Kidney (tissue), 14 donors: ENCODE data around the gene CPEB4. TPM values are rescaled to one million over a fixed set of nuclear protein-coding genes. Genes with fewer than 3 reads are reported as not detected.
A peak's percentile ranks its signal among the peaks of the same experiment; 100 is the strongest.

Experiments used
- DNase-seq, 5 donors: peaks; one replicate each; pipeline ENCODE4 v3.0.0-alpha.2; 2013 to 2020
- FAIRE-seq: peaks from 2 replicates; lab custom pipeline; 2012; peaks lifted over from hg19 to GRCh38; lab: Jason Lieb, UNC
- H3K27ac ChIP-seq, 2 donors: one replicate each; pipeline ENCODE4 v1.7.0; 2013; ENCODE audit warnings: low read depth in 2 of 2, low read length in 2 of 2, inconsistent platforms in 1 of 2
- H3K27me3 ChIP-seq: one replicate; pipeline ENCODE4 v1.7.1; 2013; ENCODE audit warnings: low read length, inconsistent platforms; ENCODE audit not compliant: control insufficient read depth, insufficient read depth
- H3K36me3 ChIP-seq, 3 donors: one replicate each; pipeline versions ENCODE4 v1.7.0 to v1.7.1; 2013; ENCODE audit warnings: low read length in 3 of 3, control low read depth in 1 of 3, inconsistent platforms in 1 of 3; ENCODE audit not compliant: insufficient read depth in 3 of 3, control insufficient read depth in 2 of 3
- H3K4me1 ChIP-seq, 3 donors: one replicate each; pipeline versions ENCODE4 v1.7.0 to v1.7.1; 2013; ENCODE audit warnings: low read length in 3 of 3, inconsistent platforms in 1 of 3, low read depth in 1 of 3; ENCODE audit not compliant: control insufficient read depth in 2 of 3, insufficient read depth in 2 of 3
- H3K4me3 ChIP-seq, 3 donors: one replicate each; pipeline versions ENCODE4 v1.7.0 to v1.8.1; 2013; ENCODE audit warnings: low read length in 3 of 3, control low read depth in 1 of 3, inconsistent platforms in 1 of 3
- H3K9ac ChIP-seq, 3 donors: one replicate each; pipeline versions ENCODE4 v1.7.0 to v1.7.1; 2013; ENCODE audit warnings: low read length in 3 of 3, control low read depth in 1 of 3, inconsistent platforms in 1 of 3
- H3K9me3 ChIP-seq, 3 donors: one replicate each; pipeline versions ENCODE4 v1.7.0 to v1.7.1; 2013; ENCODE audit warnings: low read length in 3 of 3, control low read depth in 1 of 3, inconsistent platforms in 1 of 3; ENCODE audit not compliant: control insufficient read depth in 2 of 3, insufficient read depth in 1 of 3
- intact Hi-C: fragments of 100-400 bp; cut with DNase I; formaldehyde crosslinking; loops from one replicate; pipeline ENCODE4 v1.11.1; 2022
- polyA plus RNA-seq: library from polyadenylated mRNA; stranded (reverse); fragments of 350-450 nt; fragmentation: Illumina TruSeq; extraction: RNeasy Lipid Tissue Mini Kit (QIAGEN cat#74804); gene quantifications from one replicate; pipeline ENCODE4 v1.2.3, GENCODE V29; 2014; ENCODE audit warnings: low read depth, low replicate concordance; ENCODE audit not compliant: insufficient read depth
- total RNA-seq: library from RNA; stranded (reverse); fragmentation: NEBNext Ultra II Directional; extraction: Animal tissue kit (Norgen Biotek cat#: 25700); gene quantifications from one replicate; pipeline ENCODE4 v1.2.1, GENCODE V29; 2021
- TF ChIP-seq, protein P1 (sequence below): IDR thresholded peaks from 3 replicates; pipeline ENCODE4 v1.5.1; 2012; ENCODE audit warnings: mild to moderate bottlenecking, moderate library complexity, borderline replicate concordance; ENCODE audit not compliant: insufficient read depth; ENCODE audit errors: extremely low read depth
- donor health status: control.
- donor health status: control.
- donor health status: control.
- donor health status: control.
- donor health status: control.
- donor health status: DM: yes; HTN: yes; CAD: no.
- donor health status: Normal renal cell carcinoma (clear cell type).

The CPEB4 gene
- total and polyA plus RNA-seq, 2 donors from 2014 or later = 9.5 to 73.0 TPM

GRCh38 chr5:173969167-173970049 is 81.3 kb downstream of the CPEB4 start:
- Histone ChIP-seq H3K9ac (no peak overlapping the region), H3K4me3 (no peak overlapping the region), H3K36me3 (no peaks in the 10 kb centered on the region), H3K4me1 (peaks cover 0 to 10% (median 0%) of the 10 kb centered on the region in 3 donors), H3K27me3 (no peaks in the 10 kb centered on the region), H3K9me3 (no peaks in the 10 kb centered on the region), H3K27ac (peak overlapping the region; percentile 11 to 19)
- FAIRE-seq (no peak), DNase-seq (peak in 1 of 5 donors; percentile 65)
- intact Hi-C loops = loop anchor here (5.0 kb wide), 1 partner anchor 347 kb away; no protein-coding TSS in a partner anchor
- TF ChIP-seq, protein P1, sequence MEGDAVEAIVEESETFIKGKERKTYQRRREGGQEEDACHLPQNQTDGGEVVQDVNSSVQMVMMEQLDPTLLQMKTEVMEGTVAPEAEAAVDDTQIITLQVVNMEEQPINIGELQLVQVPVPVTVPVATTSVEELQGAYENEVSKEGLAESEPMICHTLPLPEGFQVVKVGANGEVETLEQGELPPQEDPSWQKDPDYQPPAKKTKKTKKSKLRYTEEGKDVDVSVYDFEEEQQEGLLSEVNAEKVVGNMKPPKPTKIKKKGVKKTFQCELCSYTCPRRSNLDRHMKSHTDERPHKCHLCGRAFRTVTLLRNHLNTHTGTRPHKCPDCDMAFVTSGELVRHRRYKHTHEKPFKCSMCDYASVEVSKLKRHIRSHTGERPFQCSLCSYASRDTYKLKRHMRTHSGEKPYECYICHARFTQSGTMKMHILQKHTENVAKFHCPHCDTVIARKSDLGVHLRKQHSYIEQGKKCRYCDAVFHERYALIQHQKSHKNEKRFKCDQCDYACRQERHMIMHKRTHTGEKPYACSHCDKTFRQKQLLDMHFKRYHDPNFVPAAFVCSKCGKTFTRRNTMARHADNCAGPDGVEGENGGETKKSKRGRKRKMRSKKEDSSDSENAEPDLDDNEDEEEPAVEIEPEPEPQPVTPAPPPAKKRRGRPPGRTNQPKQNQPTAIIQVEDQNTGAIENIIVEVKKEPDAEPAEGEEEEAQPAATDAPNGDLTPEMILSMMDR = no peak

DNA sequence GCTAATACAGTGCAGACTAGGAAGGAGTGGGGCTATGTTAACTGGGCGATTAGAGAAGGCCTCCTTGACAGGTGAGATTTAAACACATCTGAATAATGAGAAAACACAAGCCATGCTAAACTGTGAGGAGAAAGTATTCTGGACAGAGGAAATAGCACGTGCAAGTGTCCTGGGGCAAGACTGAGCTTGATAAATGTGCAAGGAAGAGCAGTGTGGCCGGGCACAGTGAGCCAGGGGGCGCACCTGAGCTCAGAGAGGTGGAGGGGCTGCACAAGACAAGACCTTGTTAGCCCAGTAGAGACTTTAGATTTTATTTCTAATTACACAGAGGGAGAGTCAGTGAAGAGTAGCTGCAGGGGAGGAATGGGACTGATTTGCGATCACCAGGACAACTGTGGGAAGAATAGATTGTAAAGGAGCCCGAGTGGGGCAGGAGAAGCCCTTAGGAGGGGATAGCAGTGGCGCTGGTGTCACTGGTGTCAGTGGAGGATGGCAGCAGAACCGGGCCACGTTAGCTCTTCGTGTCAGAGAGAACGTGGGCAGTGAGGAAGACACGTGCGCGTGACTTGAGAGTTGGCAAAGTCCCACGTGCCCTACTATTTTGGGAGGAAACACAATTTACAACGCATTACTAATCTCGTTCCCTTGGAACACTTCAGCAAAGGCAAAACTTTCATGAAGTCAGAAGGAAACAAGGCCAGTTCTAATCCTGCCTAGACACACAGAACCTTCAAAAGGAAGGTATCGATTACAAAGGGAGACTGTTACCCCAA is 82.9 kb downstream of the CPEB4 start:
- H3K4me1 ChIP-seq = peaks cover 0 to 10% (median 0%) of the 10 kb centered on the region in 3 donors
- TF ChIP-seq, protein P1 = no peak
- DNase-seq = no peak
- intact Hi-C loops = no loop called here
- FAIRE-seq = no peak
- H3K4me3 ChIP-seq = no peak overlapping the region
- H3K36me3 ChIP-seq = no peaks in the 10 kb centered on the region
- peak overlapping the region in 1 of 2 donors; percentile 71 for H3K27ac ChIP-seq
- no peaks in the 10 kb centered on the region for H3K9me3 ChIP-seq
- no peak overlapping the region for H3K9ac ChIP-seq
- no peaks in the 10 kb centered on the region for H3K27me3 ChIP-seq

DNA sequence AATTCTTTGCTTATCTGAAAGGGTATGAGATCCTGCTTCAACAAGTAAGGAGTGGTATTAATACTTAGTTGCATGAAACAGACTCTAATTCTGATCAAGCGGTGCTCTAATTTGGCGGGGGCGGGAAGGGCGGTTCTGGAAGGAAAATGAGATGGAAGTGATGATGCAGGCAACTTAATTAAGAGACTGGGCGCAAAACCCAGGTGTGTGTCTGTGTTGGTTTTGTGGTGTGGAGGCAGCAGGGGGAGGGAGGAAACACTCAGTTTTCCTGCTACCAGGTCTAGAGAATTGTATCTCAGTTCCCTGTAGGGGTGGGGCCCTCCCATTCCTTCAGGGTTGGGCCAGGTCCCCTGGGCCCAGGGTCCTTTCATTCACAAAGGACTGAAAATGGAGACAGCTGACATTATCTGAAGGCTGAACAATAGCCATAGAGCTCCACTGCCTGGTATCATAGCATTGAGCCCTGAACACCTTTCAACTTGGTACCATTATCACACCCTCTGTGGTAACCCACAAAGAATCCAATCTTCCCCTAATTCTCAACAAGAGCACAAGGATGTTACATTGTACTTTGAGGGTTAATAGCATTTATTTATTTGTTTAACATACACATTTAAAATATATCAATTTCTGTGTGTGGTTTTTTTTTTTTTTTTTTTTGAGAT is 83.7 kb downstream of the CPEB4 start:
- no peak for DNase-seq
- Histone ChIP-seq H3K4me3 (no peak overlapping the region), H3K27ac (peak overlapping the region in 1 of 2 donors; percentile 71), H3K9me3 (no peaks in the 10 kb centered on the region), H3K9ac (no peak overlapping the region), H3K27me3 (no peaks in the 10 kb centered on the region), H3K36me3 (no peaks in the 10 kb centered on the region), H3K4me1 (peaks cover 0 to 10% (median 0%) of the 10 kb centered on the region in 3 donors)
- no peak for FAIRE-seq
- intact Hi-C loops = no loop called here
- TF ChIP-seq, protein P1 = no peak
